Activated CD4-positive, alpha-beta T cell treated with anti-CD3 and anti-CD28 coated beads, Interleukin-2, Interleukin-4, amounts not matched to agents 100 ng/mL and 50 ng/mL, durations not matched to agents 16 hours and 8 hours (primary cell): ENCODE measurements around the gene SLC7A1.

Experiments used
- DNase-seq: peaks from one replicate; pipeline ENCODE4 v3.0.0-alpha.2; 2020; ENCODE audit warnings: low spot score

Gene SLC7A1

GRCh38 chr13:29509999-29510589 is 85.4 kb downstream of the SLC7A1 start:
- no peak for DNase-seq

DNA sequence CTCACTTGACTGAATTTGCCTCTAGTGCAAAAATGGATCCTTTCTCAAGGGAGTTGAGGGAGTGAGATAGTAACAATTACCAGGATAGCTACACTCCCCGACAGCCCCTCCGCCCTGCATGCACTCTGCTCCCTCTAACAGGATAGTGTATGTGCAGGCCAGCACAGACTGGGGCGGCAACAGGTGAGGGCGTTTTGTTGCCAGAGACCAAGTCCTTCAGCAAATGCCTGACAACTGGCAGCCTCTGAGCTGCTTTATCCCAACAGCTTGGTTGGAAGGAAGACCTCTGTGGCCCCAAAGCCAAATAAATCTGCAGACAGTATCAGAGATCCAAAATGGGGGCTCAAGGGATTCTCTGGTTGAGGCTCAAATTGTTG is 86.6 kb downstream of the SLC7A1 start:
- no peak for DNase-seq

DNA sequence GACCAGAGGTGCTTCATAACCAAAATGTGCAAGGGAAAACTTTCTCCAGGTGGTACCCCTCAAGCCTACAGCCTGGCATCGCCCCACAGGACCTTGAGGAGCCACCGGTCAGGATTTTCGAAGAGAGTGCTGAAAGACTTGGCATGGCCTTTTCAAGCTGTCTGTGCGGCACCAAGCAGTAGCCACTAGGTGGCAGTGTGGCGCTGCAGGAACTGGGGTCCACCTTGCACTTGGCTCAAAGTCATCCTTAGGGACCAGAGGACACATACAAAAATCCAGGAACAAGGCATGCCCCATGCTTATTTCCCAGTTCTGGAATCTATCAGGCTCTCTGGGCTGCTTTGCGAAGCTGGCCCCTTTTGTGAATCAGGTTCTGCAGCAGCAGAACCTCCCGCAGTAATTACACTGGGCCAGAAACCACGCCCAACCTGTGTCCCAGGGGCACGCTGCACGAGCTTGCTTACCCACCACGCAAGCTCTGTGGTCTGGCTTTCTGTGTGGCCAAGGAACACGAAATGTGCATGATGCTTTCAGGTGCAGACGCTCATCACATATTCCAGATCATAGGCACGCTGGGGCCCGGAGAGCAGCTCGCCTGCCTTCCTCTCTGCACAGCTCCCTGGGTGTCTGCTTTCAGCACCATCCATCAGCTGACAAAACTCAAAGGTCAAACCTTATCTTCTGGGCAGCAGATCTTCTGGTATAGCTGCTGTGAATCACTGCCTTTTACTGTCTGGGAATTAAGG is 87.2 kb downstream of the SLC7A1 start:
- peak; percentile 69 for DNase-seq

- DNase-seq, result no peak
Observed at GRCh38 chr13:29507356-29507755, 88.1 kb downstream of the SLC7A1 start.

GRCh38 chr13:29505950-29506349 is 89.5 kb downstream of the SLC7A1 start:
- no peak for DNase-seq

GRCh38 chr13:29505511-29505910 is 90.0 kb downstream of the SLC7A1 start:
- DNase-seq, result no peak

DNA sequence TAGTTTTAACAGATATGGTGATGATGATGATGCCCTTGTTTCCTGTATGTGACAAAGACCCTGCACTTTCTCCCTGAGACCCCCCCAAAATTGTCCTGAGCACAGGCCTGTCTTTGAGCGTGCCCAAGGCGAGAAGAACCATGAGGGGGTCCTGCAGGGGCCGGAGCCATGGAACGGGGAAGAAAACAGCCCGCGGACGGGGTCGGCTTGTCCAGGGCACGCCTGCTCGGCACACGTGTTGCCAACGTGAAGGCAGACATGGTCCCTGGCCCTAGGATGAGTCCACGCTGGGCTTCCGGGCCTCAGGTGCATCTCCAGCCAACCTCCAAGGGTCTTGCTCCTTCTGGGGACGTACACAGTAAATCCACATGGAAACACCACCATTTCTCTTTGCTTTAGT is 90.8 kb downstream of the SLC7A1 start:
- DNase-seq, result no peak

DNA sequence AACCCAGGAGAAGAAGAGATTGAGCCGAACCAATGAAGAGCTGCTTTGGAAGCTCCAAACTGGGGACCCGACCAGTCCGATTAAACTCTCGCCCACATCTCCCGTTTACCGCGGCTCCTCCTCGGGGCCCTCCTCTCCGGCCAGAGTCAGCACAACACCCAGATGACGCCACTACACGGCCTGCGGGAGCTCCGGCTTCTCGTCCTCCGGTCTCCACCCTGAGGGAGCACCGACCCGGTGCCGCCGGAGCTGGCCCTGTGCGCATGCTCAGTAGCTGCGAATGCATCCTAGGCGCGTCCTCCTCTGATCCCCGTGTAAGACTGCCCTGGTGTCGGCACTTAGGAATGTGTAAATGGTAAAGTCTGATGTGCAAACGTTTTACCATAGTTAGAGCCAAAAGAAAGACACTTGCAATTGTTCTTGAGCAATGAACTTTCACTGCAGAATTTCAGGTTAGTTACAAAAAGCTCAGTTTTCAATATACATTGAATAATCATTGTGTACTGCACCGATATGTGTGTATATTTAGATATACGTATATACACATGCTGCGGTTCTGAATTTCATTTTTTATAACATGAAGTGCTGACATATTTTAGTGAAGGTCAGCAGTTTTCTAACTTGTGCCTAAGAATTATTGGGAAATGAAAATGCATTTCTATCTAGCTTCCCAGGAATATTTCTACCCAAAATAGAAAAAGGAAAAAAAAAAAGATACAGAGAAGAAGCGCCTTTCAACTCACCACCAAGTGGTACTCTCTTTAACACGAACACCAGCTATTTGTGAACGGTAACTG is 92.2 kb downstream of the SLC7A1 start:
- no peak for DNase-seq

DNA sequence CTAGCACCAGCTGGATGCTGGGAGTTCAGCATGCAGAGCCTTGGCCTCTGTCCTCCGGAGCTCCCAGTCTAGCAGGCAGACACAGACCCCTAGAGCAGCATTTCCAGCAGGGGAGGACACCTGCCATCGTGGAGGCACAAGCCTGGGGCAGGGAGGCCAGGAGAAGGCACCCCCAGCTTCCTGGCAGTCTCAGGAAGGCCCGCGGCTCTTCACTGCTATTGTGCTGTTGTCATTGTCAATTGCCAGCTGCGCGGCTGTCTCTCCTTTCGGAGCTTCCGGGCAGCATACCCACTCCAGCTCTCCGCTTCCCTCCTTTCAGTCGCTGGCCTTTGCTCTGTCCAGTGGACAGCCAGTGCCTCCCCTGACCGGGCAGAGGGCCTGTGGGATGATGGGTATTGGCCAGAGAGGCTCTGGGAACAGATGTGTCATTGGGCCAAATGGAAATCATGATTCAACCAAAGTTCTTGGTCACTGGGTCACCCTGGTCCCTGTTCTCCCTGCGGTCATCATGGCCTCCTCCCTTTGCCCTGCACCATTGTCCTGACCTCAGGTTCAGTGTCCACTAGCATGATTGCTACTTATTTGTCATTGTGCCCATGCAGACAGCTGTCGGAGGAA is 93.0 kb downstream of the SLC7A1 start:
- no peak for DNase-seq

GRCh38 chr13:29501674-29502073 is 93.8 kb downstream of the SLC7A1 start:
- no peak for DNase-seq

- no peak for DNase-seq
Observed at GRCh38 chr13:29500386-29500785, 95.1 kb downstream of the SLC7A1 start.

DNA sequence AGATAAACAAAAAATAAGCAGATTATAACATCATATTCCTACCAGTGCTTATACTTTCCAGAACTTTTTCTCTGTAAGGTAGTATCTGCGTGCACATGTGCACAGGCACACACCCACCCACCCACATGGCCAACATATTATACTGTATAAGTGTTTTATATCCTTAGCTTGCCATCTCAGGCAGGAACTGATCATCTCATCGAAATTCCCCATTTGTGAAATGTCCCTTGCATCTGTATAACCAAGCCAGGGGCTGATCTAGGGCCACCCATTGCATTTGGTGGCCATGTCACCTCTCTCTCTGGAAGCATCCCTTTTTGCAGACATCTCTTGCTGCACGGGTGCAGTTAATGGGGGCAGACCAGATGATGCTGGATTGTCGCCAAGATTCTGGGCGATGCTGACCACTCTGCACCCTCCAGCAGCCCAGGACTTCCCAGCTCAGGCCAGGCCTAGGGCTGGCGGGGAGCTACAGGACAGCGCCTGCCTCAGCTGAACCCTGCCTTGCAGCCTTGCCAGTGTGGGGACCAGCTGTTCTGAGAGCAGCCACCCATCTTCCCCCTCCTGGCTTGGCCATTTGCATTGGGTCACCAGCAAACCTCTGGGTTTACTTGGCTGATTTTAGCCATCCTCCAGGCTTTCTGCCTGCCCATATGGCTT is 95.9 kb downstream of the SLC7A1 start:
- no peak for DNase-seq

DNA sequence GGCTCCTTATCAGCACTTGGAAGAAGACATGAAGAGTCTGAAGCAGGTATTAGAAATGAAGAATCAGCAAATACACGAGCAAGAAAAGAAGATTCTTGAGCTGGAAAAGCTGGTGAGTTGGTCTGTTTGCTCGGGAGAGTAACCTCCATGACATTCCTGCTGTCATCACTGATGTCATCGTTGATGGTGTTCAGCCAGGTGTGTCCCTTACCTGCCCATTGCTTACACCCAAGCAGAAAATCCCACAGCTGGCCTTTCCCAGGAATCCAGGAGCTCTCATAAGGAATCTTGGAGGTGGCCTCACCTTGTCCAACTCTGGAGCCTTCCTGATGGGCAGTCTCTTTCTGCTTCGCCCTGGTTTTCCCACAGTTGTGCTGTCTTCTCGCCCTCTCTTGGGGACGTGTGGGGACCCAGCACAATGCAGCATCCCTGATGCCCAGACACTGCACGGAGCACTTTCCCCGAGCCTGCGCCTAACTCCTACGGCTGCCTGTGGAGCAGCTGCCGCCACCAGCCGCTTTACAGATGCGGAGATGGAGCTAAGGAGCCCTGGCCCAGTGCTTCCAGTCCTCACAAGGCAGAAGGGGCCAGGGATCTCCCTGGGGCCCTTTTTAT is 97.0 kb downstream of the SLC7A1 start:
- DNase-seq, result no peak

DNA sequence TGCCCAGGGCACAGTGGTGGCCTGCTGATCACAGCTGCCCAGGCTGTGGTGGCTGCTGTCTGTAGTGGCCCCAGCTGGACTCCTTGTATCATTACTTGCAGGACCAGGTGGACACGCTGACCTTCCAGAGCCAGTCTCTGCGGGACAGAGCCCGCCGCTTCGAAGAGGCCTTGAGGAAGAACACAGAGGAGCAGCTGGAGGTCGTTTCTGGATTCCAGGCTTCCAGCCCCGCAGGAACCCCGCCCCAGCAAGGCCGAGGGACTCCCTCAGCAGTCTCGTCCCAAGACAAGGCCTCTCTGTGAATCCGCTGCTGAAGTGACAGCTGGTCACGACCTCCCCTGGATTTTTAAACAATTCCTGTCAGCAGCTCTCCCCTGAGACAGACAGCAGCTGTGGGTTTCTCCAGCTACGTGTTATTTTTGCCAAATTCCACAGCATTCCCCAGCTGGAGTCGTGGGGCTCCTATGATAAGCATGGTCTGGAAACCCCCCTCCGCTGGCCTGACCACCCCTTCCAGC is 98.3 kb downstream of the SLC7A1 start:
- no peak for DNase-seq

DNA sequence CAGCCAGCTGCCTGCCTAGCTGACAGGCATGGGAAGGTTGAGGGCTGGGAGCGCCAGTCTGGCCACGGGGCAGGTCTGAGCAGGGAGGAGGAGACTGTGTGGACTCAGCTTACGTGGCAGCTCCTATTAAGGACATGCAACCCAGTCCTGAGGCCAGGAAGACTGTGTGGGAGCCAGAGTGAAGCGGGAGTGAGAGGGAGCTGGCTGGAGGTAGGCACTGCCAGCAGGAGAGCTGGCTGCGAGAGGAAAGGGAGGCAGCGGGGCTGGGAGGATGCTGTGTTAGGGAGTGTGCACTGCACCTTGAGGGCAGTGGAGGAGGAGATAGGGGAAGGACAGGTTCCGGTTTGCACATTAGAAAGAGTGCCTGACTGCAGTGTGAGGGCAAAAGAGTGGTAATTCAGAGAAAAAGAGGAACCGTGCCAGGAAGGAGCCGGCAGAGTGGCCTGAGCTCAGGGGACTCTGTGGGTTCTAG is 99.2 kb downstream of the SLC7A1 start:
- no peak for DNase-seq

DNA sequence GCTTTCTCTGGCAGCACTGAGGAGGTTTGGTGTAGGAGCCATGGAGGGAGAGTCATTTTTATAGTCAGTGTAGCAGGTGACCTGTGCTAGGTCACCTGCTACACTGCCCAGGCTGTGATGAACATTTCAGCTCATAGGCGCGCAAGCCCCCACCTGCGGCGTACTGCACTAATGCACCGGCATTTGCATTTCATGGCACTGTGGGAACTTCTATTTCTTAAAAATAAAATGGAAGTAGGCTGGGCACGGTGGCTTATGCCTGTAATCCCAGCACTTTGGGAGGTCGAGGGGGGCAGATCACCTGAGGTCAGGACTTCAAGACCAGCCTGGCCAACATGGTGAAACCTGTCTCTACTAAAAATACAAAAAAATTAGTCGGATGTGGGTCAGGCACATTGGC is 101.0 kb downstream of the SLC7A1 start:
- DNase-seq, result no peak

DNA sequence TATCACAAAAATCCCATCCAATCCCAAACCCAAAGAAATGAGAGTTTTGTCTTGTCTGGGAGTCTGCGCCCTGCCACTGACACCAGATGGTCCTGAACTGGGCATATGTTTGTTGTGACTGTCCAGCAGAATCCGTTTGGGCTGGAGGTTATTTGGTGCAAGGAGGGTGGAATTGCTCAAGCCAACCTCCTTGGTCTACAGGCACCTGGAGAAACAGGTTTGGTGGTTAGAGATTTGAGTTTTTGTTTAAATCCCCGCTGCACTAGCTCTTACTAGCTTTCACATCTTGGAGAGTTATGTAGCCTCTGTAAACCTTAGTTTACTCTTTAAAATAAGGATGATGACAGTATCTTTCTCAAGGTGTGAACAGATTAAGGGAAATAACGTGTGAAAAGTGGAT is 101.7 kb downstream of the SLC7A1 start:
- DNase-seq, result no peak

GRCh38 chr13:29491248-29491647 is 104.2 kb downstream of the SLC7A1 start:
- DNase-seq, result no peak

GRCh38 chr13:29490561-29490885 is 105.0 kb downstream of the SLC7A1 start:
- no peak for DNase-seq

DNA sequence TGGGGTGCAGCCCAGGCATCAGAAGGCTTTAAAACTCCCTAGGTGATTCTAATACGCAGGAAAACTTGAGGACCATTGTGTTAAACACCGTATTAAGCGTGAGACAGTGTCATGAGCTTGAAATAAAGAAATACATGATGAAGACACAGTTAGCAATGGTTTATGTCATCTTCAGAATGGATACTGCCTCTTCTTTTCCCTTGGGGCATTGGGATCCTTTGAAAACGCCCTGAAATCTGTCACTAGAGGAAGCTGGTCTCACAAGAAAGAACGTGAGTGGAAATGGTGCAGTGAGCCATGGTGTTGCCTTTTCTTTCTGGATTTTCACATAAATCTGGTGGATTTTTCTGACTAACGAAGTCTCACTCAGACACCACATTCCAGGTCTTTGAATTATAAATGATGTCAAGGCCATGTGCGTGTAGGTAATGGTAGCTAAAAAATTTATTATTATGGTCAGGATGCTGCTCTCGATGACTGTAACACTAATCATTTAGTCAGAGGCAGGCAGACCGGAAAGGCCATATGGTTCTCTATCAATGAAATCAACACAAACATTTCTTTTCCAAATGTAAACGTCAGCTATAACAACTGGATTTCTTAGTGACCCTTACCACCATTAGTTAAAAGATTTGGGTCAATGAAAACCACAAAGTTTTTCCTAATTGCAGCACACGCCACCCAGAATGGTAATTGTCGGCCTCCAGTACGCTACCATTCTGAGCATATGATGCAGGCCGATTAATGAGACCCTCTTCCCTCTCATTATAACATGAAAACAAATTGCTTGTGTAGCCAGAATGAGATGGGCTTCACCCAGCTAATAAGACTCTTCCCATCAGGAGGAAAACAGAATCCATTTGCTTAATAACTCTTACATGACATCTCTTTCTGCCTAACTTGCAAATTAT is 105.6 kb downstream of the SLC7A1 start:
- no peak for DNase-seq
